Common myeloid progenitor, CD34-positive (primary cell): ENCODE data around the gene ATP6V0E1.
"Not testable (repeated sequence)": the region's sequence is repeated elsewhere in the genome, so short reads cannot be mapped to it uniquely, and the experiment has no call there.

Source experiments
- CTCF ChIA-PET: fragments of 350-600 bp; sonication (Branson Sonifier 250); formaldehyde crosslinking; loops from one replicate; lab custom pipeline; 2021; ENCODE audit warnings: antibody characterized with exemption; lab: Charles Lee
- POLR2A ChIA-PET: fragments of 350-600 bp; sonication (Branson Sonifier 250); formaldehyde crosslinking; loops from one replicate; lab custom pipeline; 2021; ENCODE audit warnings: antibody characterized with exemption; lab: Charles Lee
- DNase-seq, 3 donors: peaks; one replicate each; pipeline versions ENCODE4 v3.0.0 to v3.0.0-alpha.2; 2013
- H3K27ac ChIP-seq, 2 experiments: 1 replicate in 1 of 2; 2 replicates in 1 of 2; pipeline ENCODE4 v1.7.0; 2013; ENCODE audit warnings: inconsistent platforms in 2 of 2, low read length in 2 of 2, mild to moderate bottlenecking in 2 of 2, low read depth in 1 of 2, moderate library complexity in 1 of 2; ENCODE audit not compliant: severe bottlenecking in 2 of 2, insufficient read depth in 1 of 2, poor library complexity in 1 of 2
- H3K27me3 ChIP-seq, 5 experiments: replicated peaks in 2 of 5; 1 replicate in 3 of 5; 2 replicates in 2 of 5; pipeline versions ENCODE4 v1.6.1 to v1.7.0; 2013; ENCODE audit warnings: low read length in 4 of 5, mild to moderate bottlenecking in 2 of 5, moderate library complexity in 2 of 5, inconsistent platforms in 1 of 5; ENCODE audit not compliant: insufficient read depth in 5 of 5, control insufficient read depth in 4 of 5
- H3K36me3 ChIP-seq, 4 experiments: 1 replicate in 2 of 4; 2 replicates in 2 of 4; pipeline versions ENCODE4 v1.6.1 to v1.7.0; 2013; ENCODE audit warnings: low read length in 3 of 4, control low read depth in 1 of 4, mild to moderate bottlenecking in 1 of 4; ENCODE audit not compliant: control insufficient read depth in 4 of 4, insufficient read depth in 4 of 4
- H3K4me1 ChIP-seq, 4 experiments: 1 replicate in 3 of 4; 2 replicates in 1 of 4; pipeline versions ENCODE4 v1.6.1 to v1.7.1; 2013; ENCODE audit warnings: low read length in 3 of 4, mild to moderate bottlenecking in 3 of 4, control low read depth in 1 of 4, inconsistent platforms in 1 of 4, moderate library complexity in 1 of 4; ENCODE audit not compliant: control insufficient read depth in 4 of 4, insufficient read depth in 4 of 4; ENCODE audit errors: control extremely low read depth in 1 of 4
- H3K4me3 ChIP-seq, 7 experiments: 1 replicate in 4 of 7; 2 replicates in 3 of 7; pipeline versions ENCODE4 v1.5.1 to v1.7.0; 2013; ENCODE audit warnings: mild to moderate bottlenecking in 7 of 7, low read length in 6 of 7, moderate library complexity in 6 of 7, inconsistent platforms in 2 of 7, low read depth in 2 of 7, control low read depth in 1 of 7; ENCODE audit not compliant: insufficient read depth in 4 of 7, control insufficient read depth in 1 of 7; ENCODE audit errors: extremely low read depth in 1 of 7
- H3K9me3 ChIP-seq, 5 experiments: 1 replicate in 4 of 5; 2 replicates in 1 of 5; pipeline versions ENCODE4 v1.6.1 to v1.7.1; 2013; ENCODE audit warnings: low read length in 4 of 5, mild to moderate bottlenecking in 2 of 5, inconsistent platforms in 1 of 5, low read depth in 1 of 5, moderate library complexity in 1 of 5; ENCODE audit not compliant: control insufficient read depth in 4 of 5, insufficient read depth in 2 of 5; ENCODE audit errors: control extremely low read depth in 1 of 5
- WGBS: methylation state at CpG from one replicate; pipeline ENCODE4 v1.1.5; 2013; ENCODE audit not compliant: insufficient coverage; 5-methylcytosine and 5-hydroxymethylcytosine counted together

The ATP6V0E1 gene

DNA sequence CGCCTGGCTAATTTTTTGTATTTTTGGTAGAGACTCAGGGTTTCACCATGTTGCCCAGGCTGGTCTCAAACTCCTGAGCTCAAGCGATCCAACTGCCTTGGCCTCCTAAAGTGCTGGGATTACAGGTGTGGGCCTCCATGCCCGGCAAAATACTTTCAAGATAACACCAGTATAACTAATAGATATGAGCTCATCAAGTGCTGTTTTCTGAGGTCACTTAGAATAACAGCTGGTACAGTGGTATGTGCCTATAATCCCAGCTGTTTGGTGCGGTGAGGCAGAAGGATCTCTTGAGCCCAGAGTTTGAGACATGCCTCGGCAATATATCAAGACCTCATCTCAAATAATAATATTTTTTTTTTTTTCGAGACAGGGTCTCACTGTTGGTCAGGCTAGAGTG lies 42.1 kb downstream of the ATP6V0E1 start:
- WGBS, result 100% methylated on average over 2 of the region's 6 CpGs
- no peak overlapping the region for H3K27ac ChIP-seq
- DNase-seq, result no peak
- H3K27me3 ChIP-seq, result no peaks in the 10 kb centered on the region
- ChIA-PET CTCF (no interaction called here), POLR2A (interaction anchor here (0.5 kb wide), 1 partner anchor 45 kb away, joined by 3 read pairs; no protein-coding TSS in a partner anchor)
- H3K4me1 ChIP-seq, result peaks cover 4 to 24% (median 18%) of the 10 kb centered on the region in 4 experiments
- H3K9me3 ChIP-seq, result no peaks in the 10 kb centered on the region
- H3K4me3 ChIP-seq, result no peak overlapping the region
- peaks cover 2 to 28% (median 16%) of the 10 kb centered on the region in 4 experiments for H3K36me3 ChIP-seq

DNA sequence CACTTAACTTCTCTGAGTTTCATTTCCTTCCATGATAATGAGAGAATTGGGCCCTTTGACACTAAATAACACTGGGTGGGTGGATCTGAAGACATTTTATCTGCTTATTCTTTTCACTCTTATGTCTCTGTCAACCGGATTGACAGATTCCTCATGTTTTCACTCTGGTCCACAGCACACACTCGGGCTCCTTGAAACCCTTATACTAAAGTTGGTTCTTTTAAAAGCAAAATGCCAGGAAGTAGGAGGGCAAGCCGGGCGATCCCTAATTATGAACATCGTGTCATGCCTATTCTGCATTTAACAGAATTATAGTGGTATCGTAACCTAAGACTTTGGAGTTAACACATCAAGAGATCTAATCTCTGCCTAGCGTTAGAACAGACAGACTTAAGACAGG lies 44.3 kb downstream of the ATP6V0E1 start:
- H3K4me3 ChIP-seq, result no peak overlapping the region
- DNase-seq, result no peak
- no peaks in the 10 kb centered on the region for H3K9me3 ChIP-seq
- peaks cover 0 to 11% (median 4%) of the 10 kb centered on the region in 4 experiments for H3K36me3 ChIP-seq
- no peak overlapping the region for H3K27ac ChIP-seq
- ChIA-PET CTCF (no interaction called here), POLR2A (no interaction called here)
- H3K27me3 ChIP-seq, result no peaks in the 10 kb centered on the region
- WGBS, result 94% methylated on average over 6 of the region's 7 CpGs
- peaks cover 4 to 25% (median 18%) of the 10 kb centered on the region in 4 experiments for H3K4me1 ChIP-seq

DNA sequence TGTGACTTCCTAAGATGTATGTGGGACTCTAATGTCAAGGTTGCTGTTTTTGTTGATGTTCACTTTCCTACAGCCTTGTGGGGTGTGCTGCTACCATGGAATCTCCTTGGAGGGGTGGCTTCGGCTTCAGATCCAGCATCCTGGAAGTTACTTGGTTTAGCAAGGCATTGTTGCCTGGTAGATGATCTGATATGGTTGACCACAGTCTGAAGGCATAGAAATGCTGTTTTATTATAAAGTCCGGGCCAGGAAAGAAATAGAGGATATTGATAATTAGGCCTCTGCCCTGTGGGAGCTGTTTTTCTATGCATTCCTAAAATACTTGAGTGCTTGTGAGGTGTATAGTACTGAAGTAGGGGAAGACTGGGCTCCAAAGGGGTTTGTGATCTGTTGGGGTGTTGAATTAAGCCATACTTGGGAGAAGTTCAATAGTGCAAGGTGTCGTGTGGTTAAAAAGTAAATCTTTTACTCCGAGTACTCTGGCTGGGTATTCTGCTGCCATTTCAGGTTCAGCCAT lies 45.3 kb downstream of the ATP6V0E1 start:
- CTCF ChIA-PET, result interaction anchor here (0.9 to 1.8 kb wide), 4 partner anchors 11 to 45 kb away, joined by 3 to 9 read pairs (median 4); partner anchors contain the start of gene ATP6V0E1
- peaks cover 0 to 12% (median 2%) of the 10 kb centered on the region in 4 experiments for H3K36me3 ChIP-seq
- no peak for DNase-seq
- H3K4me3 ChIP-seq, result peak overlapping the region in 3 of 7 experiments; percentile 15 to 56 (median 55)
- H3K27me3 ChIP-seq, result no peaks in the 10 kb centered on the region
- no peaks in the 10 kb centered on the region for H3K9me3 ChIP-seq
- H3K4me1 ChIP-seq, result peaks cover 4 to 30% (median 20%) of the 10 kb centered on the region in 4 experiments
- H3K27ac ChIP-seq, result peak overlapping the region; percentile 55 to 86
- WGBS, result 61% methylated on average over 3 of the region's 4 CpGs
- POLR2A ChIA-PET, result interaction anchor here (1.3 kb wide), 1 partner anchor 28 kb away, joined by 4 read pairs; no protein-coding TSS in a partner anchor

DNA sequence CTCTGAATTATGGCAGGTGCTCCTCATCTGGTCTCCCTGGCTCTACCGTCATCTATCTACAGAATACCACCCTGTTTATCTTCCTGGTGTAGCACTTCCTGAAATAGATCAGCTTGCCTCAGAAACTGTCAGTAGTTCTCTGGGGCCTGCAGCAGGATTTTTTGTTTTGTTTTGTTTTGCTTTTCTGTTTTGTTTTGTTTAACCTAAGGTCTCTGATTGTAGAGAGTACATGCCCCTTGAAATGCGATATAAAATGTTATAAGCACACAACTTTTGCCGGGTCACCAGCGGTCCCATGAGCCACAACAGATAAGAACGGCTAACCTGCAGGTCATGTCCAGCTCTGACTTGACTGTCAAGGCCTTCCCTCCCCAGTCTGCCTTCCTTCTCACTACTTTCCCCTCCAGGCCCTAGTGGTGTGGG lies 45.9 kb downstream of the ATP6V0E1 start:
- Histone ChIP-seq H3K9me3 (no peaks in the 10 kb centered on the region), H3K4me3 (peak overlapping the region in 4 of 7 experiments; percentile 5 to 56 (median 35)), H3K27ac (peak overlapping the region; percentile 55 to 86), H3K4me1 (peaks cover 4 to 37% (median 23%) of the 10 kb centered on the region in 4 experiments), H3K27me3 (no peaks in the 10 kb centered on the region), H3K36me3 (peaks cover 0 to 16% (median 2%) of the 10 kb centered on the region in 4 experiments)
- WGBS, result 29% methylated on average over 5 of the region's 5 CpGs
- DNase-seq, result peak; percentile 50 to 80 (median 64)
- CTCF ChIA-PET, result interaction anchor here (0.9 to 1.8 kb wide), 6 partner anchors 10 to 46 kb away, joined by 3 to 9 read pairs (median 3); partner anchors contain the start of gene ATP6V0E1
- POLR2A ChIA-PET, result interaction anchor here (1.3 kb wide), 1 partner anchor 28 kb away, joined by 4 read pairs; no protein-coding TSS in a partner anchor

DNA sequence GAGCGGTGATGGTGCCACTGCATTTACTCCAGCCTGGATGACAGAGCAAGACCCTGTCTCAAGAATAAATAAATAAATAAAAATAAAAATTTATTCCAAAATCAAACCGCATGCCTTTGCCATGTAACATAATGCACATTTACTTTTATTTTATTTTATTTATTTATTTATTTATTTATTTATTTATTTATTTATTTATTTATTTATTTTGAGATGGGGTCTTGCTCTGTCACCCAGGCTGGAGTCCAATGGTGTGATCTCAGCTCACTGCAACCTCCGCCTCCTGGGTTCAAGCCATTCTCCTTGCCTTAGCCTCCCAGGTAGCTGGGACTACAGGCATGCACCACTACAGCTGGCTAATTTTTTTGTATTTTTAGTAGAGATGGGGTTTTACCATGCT lies 48.5 kb downstream of the ATP6V0E1 start:
- H3K27me3 ChIP-seq, DNase-seq, H3K27ac ChIP-seq, H3K4me3 ChIP-seq, H3K9me3 ChIP-seq, CTCF ChIA-PET: not testable (repeated sequence)
- WGBS, result 100% methylated on average over 1 of the region's 3 CpGs
- peaks cover 12 to 62% (median 44%) of the 10 kb centered on the region in 4 experiments for H3K4me1 ChIP-seq
- POLR2A ChIA-PET, result interaction anchor here (0.5 to 1.1 kb wide), 2 partner anchors 18 to 44 kb away, joined by 3 read pairs; no protein-coding TSS in a partner anchor
- H3K36me3 ChIP-seq, result peaks cover 0 to 27% (median under 1%) of the 10 kb centered on the region in 4 experiments

DNA sequence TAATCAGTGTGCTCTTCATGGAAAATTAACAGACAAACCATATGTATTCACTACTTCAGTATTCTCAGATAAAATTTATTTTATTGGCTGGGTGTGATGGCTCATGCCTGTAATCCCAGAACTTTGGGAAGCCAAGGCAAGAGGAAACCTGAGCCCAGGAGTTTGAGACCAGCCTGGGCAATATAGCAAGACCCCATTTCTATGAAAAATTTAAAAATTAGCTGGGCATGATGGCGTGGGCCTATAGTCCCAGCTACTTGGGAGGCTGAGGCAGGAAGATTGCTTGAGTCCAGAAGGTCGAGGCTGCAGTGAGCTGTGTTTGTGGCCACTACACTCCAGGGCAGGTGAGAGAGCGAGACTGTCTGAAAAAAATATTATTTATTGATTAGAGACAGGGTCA lies 49.2 kb downstream of the ATP6V0E1 start:
- CTCF ChIA-PET, result interaction anchor here (1.2 to 1.4 kb wide), 3 partner anchors 10 to 31 kb away, joined by 3 to 4 read pairs (median 3); no protein-coding TSS in a partner anchor
- no peak for DNase-seq
- Histone ChIP-seq H3K27ac (peak overlapping the region in 1 of 2 experiments; percentile 35), H3K4me3 (no peak overlapping the region), H3K4me1 (peaks cover 12 to 66% (median 44%) of the 10 kb centered on the region in 4 experiments), H3K27me3 (no peaks in the 10 kb centered on the region), H3K36me3 (peaks cover 0 to 25% (median under 1%) of the 10 kb centered on the region in 4 experiments), H3K9me3 (no peaks in the 10 kb centered on the region)
- POLR2A ChIA-PET, result interaction anchor here (0.5 kb wide), 1 partner anchor 44 kb away, joined by 3 read pairs; no protein-coding TSS in a partner anchor
- 100% methylated on average over 2 of the region's 3 CpGs for WGBS

DNA sequence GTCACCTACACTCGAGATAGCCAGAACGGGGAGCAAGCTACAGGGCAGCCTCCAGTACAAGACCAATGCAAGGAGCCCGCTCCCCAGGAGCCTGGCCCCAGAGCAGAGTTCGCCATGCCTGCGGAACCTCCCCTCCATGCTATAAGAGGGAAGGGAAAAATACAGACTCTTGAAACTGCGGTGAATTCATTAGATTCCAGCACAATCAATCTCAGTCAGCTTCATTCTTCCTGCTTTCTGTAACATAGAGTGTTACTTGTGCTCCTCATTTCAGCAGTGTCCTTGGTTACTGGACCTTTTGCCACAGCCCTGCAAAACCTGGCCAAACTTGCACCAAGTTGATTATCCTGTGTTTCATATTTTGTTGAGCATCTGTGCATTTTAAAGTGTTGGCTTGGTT lies 50.4 kb downstream of the ATP6V0E1 start:
- Histone ChIP-seq H3K4me3 (no peak overlapping the region), H3K36me3 (peaks cover 0 to 20% (median 0%) of the 10 kb centered on the region in 4 experiments), H3K9me3 (no peaks in the 10 kb centered on the region), H3K27ac (peak overlapping the region in 1 of 2 experiments; percentile 35), H3K4me1 (peaks cover 12 to 55% (median 39%) of the 10 kb centered on the region in 4 experiments), H3K27me3 (no peaks in the 10 kb centered on the region)
- CTCF ChIA-PET, result interaction anchor here (0.6 to 1.4 kb wide), 4 partner anchors 16 to 40 kb away, joined by 3 to 4 read pairs (median 3); no protein-coding TSS in a partner anchor
- no peak for DNase-seq
- WGBS, result 96% methylated on average over 6 of the region's 6 CpGs
- POLR2A ChIA-PET, result no interaction called here
